GM21423 (cell line): ENCODE data around the gene HINT1.

ENCODE experiments used
- ATAC-seq: cut with Tn5 transposase; IDR thresholded peaks from one replicate; pipeline ENCODE4 v1.9.1; 2021; ENCODE audit warnings: mild to moderate bottlenecking, moderate library complexity; ENCODE audit not compliant: unreplicated experiment

HINT1 gene

DNA sequence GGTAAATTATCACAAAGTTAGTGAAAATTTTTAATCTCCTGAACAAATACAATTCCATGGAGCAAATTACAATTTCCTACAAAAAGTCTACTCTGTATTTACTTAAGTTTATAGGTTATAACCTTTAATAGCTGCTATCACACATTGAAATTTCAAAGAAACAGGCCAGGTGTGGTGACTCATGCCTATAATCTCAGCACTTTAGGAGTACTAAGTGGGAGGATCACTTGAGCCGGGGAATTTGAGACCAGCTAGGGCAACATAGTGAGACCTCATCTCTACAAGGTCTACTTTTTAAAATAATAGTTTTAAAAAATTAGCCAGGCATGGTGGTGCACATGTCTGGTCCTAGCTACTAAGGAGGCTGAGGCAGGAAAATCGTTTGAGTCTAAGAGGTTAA, 50.3 kb downstream of the HINT1 start:
- ATAC-seq: no peak

DNA sequence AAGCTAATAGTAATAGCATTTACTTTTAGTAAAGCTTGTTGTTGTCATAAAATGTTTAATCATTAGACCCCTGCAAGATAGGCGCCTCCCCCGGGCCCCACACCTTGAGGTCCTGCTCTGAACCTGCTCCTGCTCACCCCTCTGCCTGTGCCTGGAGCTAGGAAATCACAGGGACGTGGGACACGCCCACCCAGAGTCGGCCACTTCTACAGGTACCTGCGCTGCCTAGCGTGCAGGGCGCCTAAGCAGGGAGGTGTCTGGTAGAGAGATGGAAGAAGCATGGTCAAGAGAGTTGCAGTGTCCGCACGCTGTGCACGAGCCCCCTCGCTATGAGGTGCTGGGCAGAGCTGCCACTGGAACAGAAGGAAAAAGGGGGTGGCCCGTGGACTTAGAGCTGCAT, 52.6 kb downstream of the HINT1 start:
- no peak for ATAC-seq

DNA sequence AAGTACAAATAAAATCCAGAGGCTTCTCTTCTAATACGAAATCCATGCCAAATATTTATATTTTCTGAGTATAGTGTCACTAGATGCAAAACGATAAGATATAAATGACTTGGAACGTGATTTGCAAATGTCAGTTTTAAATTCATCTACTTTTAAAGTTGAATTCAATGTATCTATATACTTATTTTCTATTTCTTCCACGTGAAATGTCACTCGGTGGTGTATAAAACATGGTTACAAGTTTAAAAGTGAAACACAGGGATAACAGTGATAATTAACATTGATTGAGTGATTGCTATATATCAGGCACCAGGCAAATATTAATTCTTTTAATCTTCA, 54.8 kb downstream of the HINT1 start:
- no peak for ATAC-seq

DNA sequence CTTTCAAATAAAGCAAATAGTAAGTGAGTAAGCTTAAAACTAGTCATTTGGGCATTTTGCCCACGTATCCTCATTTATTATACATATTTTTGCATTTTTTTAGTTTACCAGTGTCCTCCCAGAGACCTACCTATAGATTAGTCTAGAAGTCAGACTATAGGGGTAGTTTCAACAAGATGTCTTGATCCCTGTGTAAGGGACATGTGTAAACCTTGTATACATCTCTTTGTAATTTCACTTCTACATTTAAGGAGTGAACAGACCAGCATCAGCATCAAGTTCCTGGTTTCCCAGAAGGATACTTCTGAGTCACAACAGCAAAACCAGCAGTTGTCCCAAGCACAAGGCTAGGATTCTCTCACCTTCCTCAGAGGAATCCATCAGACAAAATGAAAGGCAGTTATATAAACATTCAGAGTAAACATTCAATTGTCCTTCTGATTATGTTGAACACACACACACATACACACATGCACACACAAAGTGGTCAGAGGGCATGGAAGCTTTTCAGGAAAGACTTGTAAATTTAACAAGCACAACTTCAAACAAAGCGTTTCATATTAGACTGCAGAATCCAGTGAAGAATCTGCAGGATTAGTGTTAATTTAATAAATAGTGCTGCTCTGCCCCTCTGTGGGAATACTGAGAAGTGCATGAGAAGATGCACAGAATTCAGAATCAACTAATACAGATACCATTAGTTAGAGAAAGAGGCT, 55.4 kb downstream of the HINT1 start:
- peak; percentile 85 for ATAC-seq
